GM21529 (cell line): ENCODE measurements around the gene HMBS.

Experiments used
- ATAC-seq: cut with Tn5 transposase; IDR thresholded peaks from one replicate; pipeline ENCODE4 v1.9.1; 2021; ENCODE audit not compliant: unreplicated experiment

Gene HMBS

GRCh38 chr11:119067371-119068222, 17.1 kb upstream of the HMBS start, which contains the start of gene VPS11:
TSS of gene VPS11 (plus strand) at chr11:119067818. CDS start at chr11:119067824, 6 bp downstream.
- peak; percentile 94 for ATAC-seq

- ATAC-seq, result no peak
Measured at GRCh38 chr11:119077839-119078238, 6.8 kb upstream of the HMBS start.

DNA sequence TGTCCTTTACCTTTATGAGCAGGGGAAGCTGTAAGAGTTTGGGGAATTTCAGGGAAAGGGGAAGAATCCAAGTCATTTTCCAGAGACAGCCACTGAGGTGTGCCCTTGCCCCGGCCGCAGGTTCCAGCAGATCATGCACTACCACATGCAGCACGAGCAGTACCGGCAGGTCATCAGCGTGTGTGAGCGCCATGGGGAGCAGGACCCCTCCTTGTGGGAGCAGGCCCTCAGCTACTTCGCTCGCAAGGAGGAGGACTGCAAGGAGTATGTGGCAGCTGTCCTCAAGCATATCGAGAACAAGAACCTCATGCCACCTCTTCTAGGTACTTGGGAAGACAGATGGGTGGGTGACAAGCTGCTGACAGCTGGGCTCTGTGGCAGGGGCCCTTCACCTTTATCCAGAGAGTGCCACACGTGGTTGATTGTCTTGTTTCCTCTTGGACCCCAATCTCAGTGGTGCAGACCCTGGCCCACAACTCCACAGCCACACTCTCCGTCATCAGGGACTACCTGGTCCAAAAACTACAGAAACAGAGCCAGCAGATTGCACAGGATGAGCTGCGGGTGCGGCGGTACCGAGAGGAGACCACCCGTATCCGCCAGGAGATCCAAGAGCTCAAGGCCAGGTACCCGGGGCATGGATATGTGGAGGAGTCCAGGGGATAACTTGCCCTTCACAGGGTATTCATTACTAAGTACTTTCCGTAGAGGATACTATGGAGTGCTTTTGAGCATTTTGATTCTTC, 5.8 kb upstream of the HMBS start:
- no peak for ATAC-seq

GRCh38 chr11:119081682-119082260, 2.9 kb upstream of the HMBS start:
- ATAC-seq, result no peak

- ATAC-seq, result peak; percentile 23
Measured at GRCh38 chr11:119085437-119085847, 761 bp downstream of the HMBS start.

DNA sequence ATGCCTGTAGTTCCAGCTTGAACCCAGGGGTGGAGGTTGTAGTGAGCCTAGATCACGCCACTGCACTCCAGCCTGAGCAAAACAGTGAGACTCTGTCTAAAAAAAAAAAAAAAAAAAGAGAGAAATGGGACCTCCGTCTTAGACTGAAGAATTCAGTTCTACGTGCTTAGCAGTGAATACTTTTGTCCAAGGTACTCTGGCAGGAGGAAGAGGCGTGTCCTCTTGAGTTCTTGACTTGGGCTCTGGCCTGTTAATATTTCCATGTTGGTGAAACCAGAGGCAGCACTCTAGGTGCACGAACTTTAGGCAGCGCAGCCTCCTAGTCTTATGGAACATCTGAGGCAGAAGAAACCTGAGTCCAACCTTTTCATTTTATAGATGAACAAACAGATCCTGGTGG, 2.4 kb downstream of the HMBS start:
- ATAC-seq, result no peak

DNA sequence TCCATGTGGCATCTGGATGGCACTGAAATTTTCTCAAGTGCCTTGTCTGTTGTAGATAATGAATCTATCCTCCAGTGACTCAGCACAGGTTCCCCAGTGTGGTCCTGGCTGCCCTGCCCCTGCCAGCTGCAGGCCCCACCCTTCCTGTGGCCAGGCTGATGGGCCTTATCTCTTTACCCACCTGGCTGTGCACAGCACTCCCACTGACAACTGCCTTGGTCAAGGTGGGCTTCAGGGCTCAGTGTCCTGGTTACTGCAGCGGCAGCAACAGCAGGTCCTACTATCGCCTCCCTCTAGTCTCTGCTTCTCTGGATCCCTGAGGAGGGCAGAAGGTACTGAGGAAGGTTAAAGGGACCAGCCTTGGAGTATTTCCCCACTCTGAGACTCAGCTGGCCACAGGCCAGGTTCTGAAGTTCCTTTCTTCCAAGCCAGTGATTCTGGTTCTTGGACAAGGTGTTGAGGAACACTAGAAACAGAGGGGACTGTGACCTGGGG, 3.1 kb downstream of the HMBS start:
- no peak for ATAC-seq

DNA sequence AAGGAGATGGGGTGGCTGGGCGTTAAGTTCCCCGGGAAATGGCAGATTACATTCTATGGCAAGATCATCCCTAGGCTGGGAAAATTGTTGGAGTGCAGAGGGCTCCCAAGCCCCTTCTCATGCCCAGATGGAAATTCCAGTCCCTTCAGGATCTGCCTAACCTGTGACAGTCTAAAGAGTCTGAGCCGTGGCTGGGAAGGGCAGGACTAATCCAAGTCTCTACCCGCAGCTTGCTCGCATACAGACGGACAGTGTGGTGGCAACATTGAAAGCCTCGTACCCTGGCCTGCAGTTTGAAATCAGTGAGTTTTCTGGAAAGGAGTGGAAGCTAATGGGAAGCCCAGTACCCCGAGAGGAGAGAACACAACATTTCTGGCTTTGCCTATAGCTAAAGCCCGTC, 3.7 kb downstream of the HMBS start:
- ATAC-seq, result no peak

GRCh38 chr11:119089319-119089718, 4.6 kb downstream of the HMBS start:
- ATAC-seq, result no peak

GRCh38 chr11:119091178-119091577, 6.5 kb downstream of the HMBS start:
- no peak for ATAC-seq

- ATAC-seq, result no peak
Measured at GRCh38 chr11:119091966-119092879, 7.5 kb downstream of the HMBS start.

- ATAC-seq, result no peak
Measured at GRCh38 chr11:119092880-119093842, 8.5 kb downstream of the HMBS start.

GRCh38 chr11:119093942-119094815, 9.5 kb downstream of the HMBS start:
- peak; percentile 1 for ATAC-seq

DNA sequence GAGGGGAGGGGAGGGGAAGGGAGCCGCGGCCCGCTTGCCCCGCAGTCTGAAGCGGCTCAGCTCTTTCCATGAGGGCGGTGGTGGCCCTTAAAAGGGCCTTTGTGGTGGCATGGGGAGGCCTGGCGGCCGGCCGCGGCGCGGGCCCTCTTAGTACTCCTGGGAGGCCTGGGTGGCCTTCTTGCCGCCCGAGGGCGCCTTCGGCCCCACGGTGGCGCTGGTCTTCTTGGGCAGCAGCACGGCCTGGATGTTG, 10.1 kb downstream of the HMBS start:
- peak; percentile 34 for ATAC-seq

DNA sequence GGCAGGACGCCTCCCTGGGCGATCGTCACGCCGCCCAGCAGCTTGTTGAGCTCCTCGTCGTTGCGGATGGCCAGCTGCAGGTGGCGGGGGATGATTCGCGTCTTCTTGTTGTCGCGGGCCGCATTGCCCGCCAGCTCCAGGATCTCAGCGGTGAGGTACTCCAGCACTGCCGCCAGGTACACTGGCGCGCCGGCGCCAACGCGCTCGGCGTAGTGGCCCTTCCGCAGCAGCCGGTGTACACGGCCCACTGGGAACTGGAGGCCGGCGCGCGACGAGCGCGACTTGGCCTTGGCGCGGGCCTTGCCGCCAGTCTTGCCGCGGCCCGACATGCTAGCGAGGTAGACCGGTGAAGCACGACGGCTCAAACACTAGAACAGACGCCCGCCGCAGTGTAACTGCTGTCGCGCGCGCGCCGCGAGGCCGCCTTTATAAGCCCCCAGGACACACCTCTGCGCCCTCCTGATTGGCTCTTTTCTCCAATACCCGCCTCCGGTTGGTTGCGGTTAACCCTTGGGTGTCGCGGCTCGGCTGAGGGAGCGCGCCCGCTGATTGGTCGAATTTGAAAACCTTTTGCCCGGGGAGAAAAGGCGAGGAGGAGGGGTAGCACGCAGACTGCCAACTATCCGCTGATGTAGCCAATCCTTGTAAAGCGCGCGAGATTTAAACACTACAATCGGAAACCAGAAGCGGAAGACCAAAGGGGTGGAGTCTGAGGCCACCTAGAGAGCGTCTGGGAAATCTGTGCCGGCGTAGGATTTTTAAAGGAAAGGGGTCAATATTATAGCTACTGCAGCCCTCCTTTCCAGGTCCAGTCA, 10.6 kb downstream of the HMBS start:
- ATAC-seq, result peak; percentile 84

DNA sequence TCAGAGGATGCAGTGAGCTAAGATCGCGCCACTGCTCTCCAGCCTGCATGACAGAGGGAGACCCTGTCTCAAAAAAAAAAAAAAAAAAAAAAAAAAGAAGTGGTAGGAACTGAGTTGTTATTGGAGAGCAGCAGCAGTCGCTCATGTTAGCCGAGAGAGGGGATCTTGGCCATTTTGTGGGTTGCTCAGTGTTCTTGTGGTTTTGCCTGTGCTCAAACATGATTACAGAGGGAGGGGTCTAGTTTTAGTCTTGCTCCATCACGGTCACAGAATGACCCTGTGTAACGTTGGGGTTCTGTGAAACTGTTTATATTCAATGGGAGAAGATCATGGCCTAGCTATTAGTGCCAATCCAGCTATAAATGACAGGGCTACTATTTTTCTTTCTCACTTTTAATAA, 15.0 kb downstream of the HMBS start:
- no peak for ATAC-seq

GRCh38 chr11:119100246-119100970, 15.7 kb downstream of the HMBS start:
- ATAC-seq, result no peak
